ENCODE results near the gene ZNRF3. TPM values are rescaled to one million over a fixed set of nuclear protein-coding genes. Genes with fewer than 3 reads are reported as not detected.

ZNRF3 gene
- total RNA-seq, 2 experiments from 2014 or later, result 1.2 to 1.3 TPM

DNA sequence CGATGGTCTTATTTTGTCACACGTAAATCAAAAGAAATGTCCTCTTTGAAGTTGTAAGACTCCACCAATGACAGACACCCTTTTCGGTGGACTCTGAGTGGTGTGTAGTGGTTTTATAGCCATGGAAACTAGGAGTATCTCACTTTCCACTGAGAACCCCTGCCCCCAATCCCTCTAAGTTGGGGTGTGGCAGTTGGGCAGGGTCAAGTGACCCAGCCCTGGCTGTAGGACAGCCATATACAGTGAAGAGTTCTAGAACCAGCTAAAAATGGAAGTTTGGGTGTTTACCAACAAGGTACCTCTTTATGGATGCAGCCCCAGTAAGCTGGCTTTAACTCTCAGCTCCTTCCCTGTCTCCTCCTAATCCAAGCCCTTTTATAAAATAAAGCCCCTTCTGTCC is 173.1 kb downstream of the ZNRF3 start:
- Mint-ChIP-seq H3K36me3 (ENCODE audit: low read depth) (no peaks in the 10 kb centered on the region), H3K27ac (no peak overlapping the region), H3K4me3 (no peak overlapping the region), H3K9me3 (ENCODE audit: insufficient read depth) (no peaks in the 10 kb centered on the region), H3K4me1 (ENCODE audit: low read depth) (no peaks in the 10 kb centered on the region), H3K27me3 (ENCODE audit: low read depth) (peaks cover 25% of the 10 kb centered on the region)
- ChIA-PET POLR2A (interaction anchor here (0.9 kb wide), 1 partner anchor 137 kb away, joined by 3 read pairs; no protein-coding TSS in a partner anchor), CTCF (interaction anchor here (1.0 to 1.9 kb wide), 4 partner anchors 9 to 201 kb away, joined by 3 to 7 read pairs (median 3); no protein-coding TSS in a partner anchor)
- DNase-seq (no peak), ATAC-seq (no peak)

DNA sequence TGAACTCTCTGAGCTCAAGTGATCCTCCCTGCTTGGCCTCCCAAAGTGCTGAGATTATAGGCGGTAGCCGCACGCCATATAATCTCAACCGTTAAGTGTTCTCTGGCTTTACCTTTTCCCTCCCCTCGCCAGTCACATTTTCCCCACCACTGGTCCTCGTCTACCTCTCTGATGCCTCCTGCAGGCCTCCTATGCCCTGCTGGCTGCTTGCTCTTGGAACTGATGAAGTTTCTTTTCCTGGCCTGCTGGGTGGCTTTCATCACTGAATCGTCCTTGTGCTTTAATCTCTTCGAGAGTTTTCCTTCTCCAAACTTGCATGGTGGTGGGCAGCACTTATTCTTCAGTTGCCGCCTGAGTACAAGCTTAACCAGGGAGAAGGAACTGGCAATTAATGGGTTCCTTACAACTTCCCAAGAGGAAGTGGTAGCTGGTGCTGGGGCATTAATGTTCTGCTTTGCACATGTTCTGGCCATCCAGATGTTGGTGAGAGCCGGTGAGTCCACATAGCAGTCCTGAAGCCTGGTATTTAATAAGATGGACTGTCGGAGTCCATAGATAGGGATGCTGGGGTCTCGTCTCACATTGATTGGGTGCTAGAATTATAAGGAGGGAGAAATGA is 177.0 kb downstream of the ZNRF3 start:
- H3K4me3 Mint-ChIP-seq, result no peak overlapping the region
- ATAC-seq, result no peak
- no peak overlapping the region for H3K27ac Mint-ChIP-seq
- H3K4me1 Mint-ChIP-seq (ENCODE audit: low read depth), result peaks cover 3% of the 10 kb centered on the region
- peaks cover 45% of the 10 kb centered on the region for H3K27me3 Mint-ChIP-seq (ENCODE audit: low read depth)
- CTCF ChIA-PET, result no interaction called here
- no peaks in the 10 kb centered on the region for H3K9me3 Mint-ChIP-seq (ENCODE audit: insufficient read depth)
- no peaks in the 10 kb centered on the region for H3K36me3 Mint-ChIP-seq (ENCODE audit: low read depth)
- POLR2A ChIA-PET, result no interaction called here
- no peak for DNase-seq

GRCh38 chr22:29060931-29061330 is 177.6 kb downstream of the ZNRF3 start:
- H3K4me1 Mint-ChIP-seq (ENCODE audit: low read depth), result peaks cover 9% of the 10 kb centered on the region
- CTCF ChIA-PET, result no interaction called here
- no peak overlapping the region for H3K27ac Mint-ChIP-seq
- H3K27me3 Mint-ChIP-seq (ENCODE audit: low read depth), result peaks cover 42% of the 10 kb centered on the region
- no peaks in the 10 kb centered on the region for H3K9me3 Mint-ChIP-seq (ENCODE audit: insufficient read depth)
- no peaks in the 10 kb centered on the region for H3K36me3 Mint-ChIP-seq (ENCODE audit: low read depth)
- ATAC-seq (no peak), DNase-seq (no peak)
- POLR2A ChIA-PET, result no interaction called here
- no peak overlapping the region for H3K4me3 Mint-ChIP-seq

DNA sequence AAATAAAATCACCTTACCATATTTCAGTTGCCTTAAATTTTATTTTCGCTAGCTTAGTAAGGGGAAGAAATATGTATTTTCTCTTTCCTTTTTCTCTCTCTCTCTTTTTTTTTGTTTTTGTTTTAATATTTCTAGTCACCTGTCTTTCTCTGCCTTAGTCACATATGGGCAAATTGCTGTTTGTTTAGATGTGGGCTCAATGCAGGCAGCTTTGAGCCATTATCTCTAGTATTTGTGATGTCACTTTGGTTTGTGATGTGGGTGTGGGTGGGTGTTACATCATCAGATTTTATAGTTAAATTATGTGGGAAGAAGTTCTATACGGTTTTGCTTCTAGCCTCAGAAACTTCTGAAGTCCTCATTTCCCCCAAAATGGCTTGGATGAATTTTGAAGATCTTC is 178.4 kb downstream of the ZNRF3 start, which contains the start of gene C22orf31:
Gene C22orf31 (minus strand): TSS at position 59 of the 400 bp plus-strand sequence. CDS start 39 bp downstream, at position 20.
- POLR2A ChIA-PET, result no interaction called here
- Mint-ChIP-seq H3K4me1 (ENCODE audit: low read depth) (peaks cover 12% of the 10 kb centered on the region), H3K27me3 (ENCODE audit: low read depth) (peaks cover 48% of the 10 kb centered on the region), H3K27ac (no peak within 1 kb of the TSS), H3K9me3 (ENCODE audit: insufficient read depth) (no peaks in the 10 kb centered on the region), H3K4me3 (no peak within 1 kb of the TSS), H3K36me3 (ENCODE audit: low read depth) (no peaks in the 10 kb centered on the region)
- CTCF ChIA-PET, result no interaction called here
- no peak for ATAC-seq
- DNase-seq, result no peak

- H3K27ac Mint-ChIP-seq, result no peak overlapping the region
- peaks cover 52% of the 10 kb centered on the region for H3K27me3 Mint-ChIP-seq (ENCODE audit: low read depth)
- no peak overlapping the region for H3K4me3 Mint-ChIP-seq
- peaks cover 12% of the 10 kb centered on the region for H3K4me1 Mint-ChIP-seq (ENCODE audit: low read depth)
- no peaks in the 10 kb centered on the region for H3K9me3 Mint-ChIP-seq (ENCODE audit: insufficient read depth)
- ATAC-seq (no peak), DNase-seq (no peak)
- ChIA-PET POLR2A (no interaction called here), CTCF (no interaction called here)
- H3K36me3 Mint-ChIP-seq (ENCODE audit: low read depth), result no peaks in the 10 kb centered on the region
Measured at GRCh38 chr22:29062286-29062821, 179.0 kb downstream of the ZNRF3 start.

- ATAC-seq (no peak), DNase-seq (no peak)
- H3K36me3 Mint-ChIP-seq (ENCODE audit: low read depth), result no peaks in the 10 kb centered on the region
- ChIA-PET POLR2A (no interaction called here), CTCF (interaction anchor here (1.2 to 1.8 kb wide), 2 partner anchors 9 to 89 kb away, joined by 3 to 5 read pairs; no protein-coding TSS in a partner anchor)
- peaks cover 12% of the 10 kb centered on the region for H3K4me1 Mint-ChIP-seq (ENCODE audit: low read depth)
- no peaks in the 10 kb centered on the region for H3K9me3 Mint-ChIP-seq (ENCODE audit: insufficient read depth)
- peaks cover 61% of the 10 kb centered on the region for H3K27me3 Mint-ChIP-seq (ENCODE audit: low read depth)
- H3K4me3 Mint-ChIP-seq, result no peak overlapping the region
- H3K27ac Mint-ChIP-seq, result no peak overlapping the region
Measured at GRCh38 chr22:29065468-29066190, 182.3 kb downstream of the ZNRF3 start.

GRCh38 chr22:29069463-29069862 is 186.1 kb downstream of the ZNRF3 start:
- CTCF ChIA-PET, result no interaction called here
- H3K4me1 Mint-ChIP-seq (ENCODE audit: low read depth), result peaks cover 31% of the 10 kb centered on the region

GRCh38 chr22:29070490-29070889 is 187.1 kb downstream of the ZNRF3 start:
- no peaks in the 10 kb centered on the region for H3K9me3 Mint-ChIP-seq (ENCODE audit: insufficient read depth)
- peaks cover 27% of the 10 kb centered on the region for H3K4me1 Mint-ChIP-seq (ENCODE audit: low read depth)
- POLR2A ChIA-PET, result no interaction called here

More at GRCh38 chr22:29069463-29069862, 186.1 kb downstream of the ZNRF3 start:
- H3K27me3 Mint-ChIP-seq (ENCODE audit: low read depth), result peaks cover 63% of the 10 kb centered on the region
- H3K27ac Mint-ChIP-seq, result no peak overlapping the region
- POLR2A ChIA-PET, result no interaction called here
- no peaks in the 10 kb centered on the region for H3K9me3 Mint-ChIP-seq (ENCODE audit: insufficient read depth)
- no peak overlapping the region for H3K4me3 Mint-ChIP-seq
- no peak for DNase-seq
- no peak for ATAC-seq
- H3K36me3 Mint-ChIP-seq (ENCODE audit: low read depth), result no peaks in the 10 kb centered on the region

DNA sequence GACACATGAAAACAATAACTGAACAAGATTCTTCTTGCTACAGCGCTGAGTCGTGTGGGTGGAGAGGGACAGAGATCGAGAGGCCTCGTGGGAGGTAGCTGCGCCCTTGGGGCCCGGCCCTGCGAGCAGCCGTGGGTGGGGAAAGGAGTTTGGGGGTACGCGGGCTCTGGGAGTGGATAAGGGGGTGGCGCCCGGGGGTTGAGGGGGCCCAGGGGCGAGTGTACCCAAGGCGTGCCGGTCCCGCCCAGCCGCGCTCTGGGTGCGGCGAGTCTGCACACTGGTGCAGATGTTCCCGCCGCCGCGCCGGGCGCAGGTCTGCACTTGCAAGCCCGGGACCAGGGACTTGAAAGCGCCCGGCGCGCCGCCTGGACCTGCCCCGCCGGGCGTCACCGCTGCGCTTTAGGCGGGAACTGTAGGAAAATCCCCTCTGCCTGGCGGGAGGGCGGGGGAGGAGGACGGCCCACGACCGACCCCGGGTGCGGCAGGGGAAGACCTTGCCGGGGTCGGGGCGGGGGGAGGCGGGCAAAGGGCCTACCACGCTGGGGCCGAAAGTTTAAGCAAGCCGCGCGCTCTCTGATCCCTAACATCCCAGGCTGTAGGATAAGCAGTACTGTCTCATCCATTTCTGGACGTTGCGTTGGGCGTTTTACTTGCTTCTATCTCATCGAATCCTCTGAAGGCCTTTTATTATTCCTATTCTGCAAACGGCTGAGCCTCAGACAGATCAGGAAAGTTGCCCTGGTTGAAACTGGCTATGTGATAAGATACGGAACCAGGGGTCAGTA is 188.1 kb downstream of the ZNRF3 start:
- ATAC-seq, result peak; percentile 22
- POLR2A ChIA-PET, result interaction anchor here (1.0 kb wide), 1 partner anchor 188 kb away, joined by 3 read pairs; the partner anchor contains the start of gene ZNRF3

More at GRCh38 chr22:29070490-29070889, 187.1 kb downstream of the ZNRF3 start:
- CTCF ChIA-PET, result interaction anchor here (1.0 kb wide), 1 partner anchor 175 kb away, joined by 4 read pairs; no protein-coding TSS in a partner anchor
- no peaks in the 10 kb centered on the region for H3K36me3 Mint-ChIP-seq (ENCODE audit: low read depth)
- H3K27ac Mint-ChIP-seq, result no peak overlapping the region
- DNase-seq (no peak), ATAC-seq (no peak)
- H3K27me3 Mint-ChIP-seq (ENCODE audit: low read depth), result peaks cover 70% of the 10 kb centered on the region
- no peak overlapping the region for H3K4me3 Mint-ChIP-seq

DNA sequence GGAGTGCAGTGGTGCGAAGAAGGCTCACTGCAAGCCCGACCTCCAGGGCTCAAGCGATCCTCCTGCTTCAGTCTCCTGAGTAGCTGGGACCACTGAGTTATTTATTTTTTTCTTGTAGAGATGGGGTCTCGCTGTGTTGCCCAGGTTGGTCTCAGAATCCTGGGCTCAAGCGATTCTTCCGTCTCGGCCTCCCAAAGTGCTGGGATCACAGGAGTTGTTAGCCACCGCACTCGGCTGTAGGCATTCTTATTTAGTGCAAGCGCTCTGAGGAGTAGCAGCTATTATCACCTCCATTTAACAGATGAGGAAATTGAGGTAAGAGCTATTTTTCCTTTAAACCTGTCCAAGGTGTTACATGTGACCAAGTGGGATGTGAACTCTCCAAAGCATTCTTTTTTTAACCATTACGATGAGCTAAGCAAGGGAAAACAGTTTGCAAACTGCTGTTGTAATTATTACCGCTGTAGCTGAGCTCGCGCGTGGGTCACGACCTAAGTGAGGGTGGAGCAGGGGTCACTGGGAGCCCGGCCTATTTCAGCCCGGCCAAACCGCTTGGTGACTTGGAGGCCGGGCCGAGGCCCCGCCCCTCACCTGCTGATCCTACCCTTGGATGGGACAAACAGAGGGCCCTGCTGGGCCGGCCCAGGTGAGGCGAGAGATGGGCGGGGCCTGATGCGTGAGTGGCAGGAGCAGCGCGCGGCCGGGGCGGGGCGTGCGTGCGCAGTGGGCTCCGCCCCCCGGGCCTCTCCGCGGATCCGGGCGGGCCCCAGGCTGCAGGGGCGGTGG is 189.0 kb downstream of the ZNRF3 start:
- DNase-seq (peak; percentile 86), ATAC-seq (peak; percentile 96)
- peaks cover 70% of the 10 kb centered on the region for H3K27me3 Mint-ChIP-seq (ENCODE audit: low read depth)
- no peaks in the 10 kb centered on the region for H3K36me3 Mint-ChIP-seq (ENCODE audit: low read depth)
- H3K9me3 Mint-ChIP-seq (ENCODE audit: insufficient read depth), result no peaks in the 10 kb centered on the region
- CTCF ChIA-PET, result interaction anchor here (0.7 to 1.3 kb wide), 3 partner anchors 32 to 173 kb away, joined by 3 to 5 read pairs (median 4); no protein-coding TSS in a partner anchor
- POLR2A ChIA-PET, result interaction anchor here (0.6 to 1.0 kb wide), 2 partner anchors 189 to 520 kb away, joined by 3 read pairs; partner anchors contain the start of gene ZNRF3
- peaks cover 19% of the 10 kb centered on the region for H3K4me1 Mint-ChIP-seq (ENCODE audit: low read depth)
- peak overlapping the region; percentile 48 for H3K4me3 Mint-ChIP-seq
- H3K27ac Mint-ChIP-seq, result no peak overlapping the region

More for the DNA sequence above, 188.1 kb downstream of the ZNRF3 start:
- H3K36me3 Mint-ChIP-seq (ENCODE audit: low read depth), result no peaks in the 10 kb centered on the region
- H3K27ac Mint-ChIP-seq, result no peak overlapping the region
- CTCF ChIA-PET, result interaction anchor here (0.7 to 1.0 kb wide), 3 partner anchors 44 to 174 kb away, joined by 3 to 4 read pairs (median 4); no protein-coding TSS in a partner anchor
- H3K9me3 Mint-ChIP-seq (ENCODE audit: insufficient read depth), result no peaks in the 10 kb centered on the region
- peak; percentile 38 for DNase-seq
- peaks cover 19% of the 10 kb centered on the region for H3K4me1 Mint-ChIP-seq (ENCODE audit: low read depth)
- peak overlapping the region; percentile 48 for H3K4me3 Mint-ChIP-seq
- peaks cover 73% of the 10 kb centered on the region for H3K27me3 Mint-ChIP-seq (ENCODE audit: low read depth)
